Endothelial cell of umbilical vein (primary cell): ENCODE results near the gene STK24. TPM values are rescaled to one million over a fixed set of nuclear protein-coding genes. Genes with fewer than 3 reads are reported as not detected.

ENCODE experiments used
- BruUV-seq: library from RNA; stranded (reverse); fragments of 400-500 nt; replicated peaks from 2 replicates; lab custom pipeline; 2021; lab: Mats Ljungman, UMichigan
- CTCF ChIA-PET: fragments of 300-600, 350-600 bp; sonication (Branson Sonifier 250); formaldehyde crosslinking; loops from one replicate; lab custom pipeline; 2021; ENCODE audit warnings: antibody characterized with exemption, inconsistent platforms; lab: Charles Lee
- POLR2A ChIA-PET: fragments of 300-600, 350-600 bp; sonication (Branson Sonifier 250); formaldehyde crosslinking; loops from one replicate; lab custom pipeline; 2021; ENCODE audit warnings: antibody characterized with exemption, inconsistent platforms; lab: Charles Lee
- DNase-seq: peaks from one replicate; pipeline ENCODE4 v3.0.0-alpha.2; 2011; ENCODE audit warnings: low read depth, low spot score
- FAIRE-seq: peaks from 2 replicates; lab custom pipeline; 2011; peaks lifted over from hg19 to GRCh38; lab: Jason Lieb, UNC
- H2AFZ ChIP-seq: 2 replicates; pipeline ENCODE4 v1.6.0; 2012; ENCODE audit warnings: low read depth, low read length, control low read depth, inconsistent platforms
- H3K27ac ChIP-seq: 2 replicates; pipeline ENCODE4 v1.5.1; 2011; ENCODE audit warnings: low read depth, mild to moderate bottlenecking, control low read depth, low read length, moderate library complexity; ENCODE audit not compliant: insufficient read depth
- H3K27me3 ChIP-seq, 2 experiments: 2 replicates each; pipeline versions ENCODE4 v1.6.0 to v1.6.1; 2011; ENCODE audit warnings: low read length in 2 of 2, mixed read lengths in 1 of 2; ENCODE audit not compliant: control insufficient read depth in 2 of 2, insufficient read depth in 2 of 2
- H3K36me3 ChIP-seq, 2 experiments: 2 replicates in 1 of 2; 3 replicates in 1 of 2; pipeline ENCODE4 v1.5.1; 2011; ENCODE audit warnings: low read length in 2 of 2, mild to moderate bottlenecking in 1 of 2, moderate library complexity in 1 of 2; ENCODE audit not compliant: control insufficient read depth in 2 of 2, insufficient read depth in 2 of 2; ENCODE audit errors: extremely low read depth in 1 of 2
- H3K4me1 ChIP-seq: 3 replicates; pipeline ENCODE4 v1.5.1; 2011; ENCODE audit warnings: mild to moderate bottlenecking, low read length; ENCODE audit not compliant: control insufficient read depth, insufficient read depth; ENCODE audit errors: extremely low read depth
- H3K4me2 ChIP-seq: 2 replicates; pipeline ENCODE4 v1.6.1; 2011; ENCODE audit warnings: low read length, control low read depth, mixed read lengths; ENCODE audit not compliant: insufficient read depth
- H3K4me3 ChIP-seq, 3 experiments: fragments of 200-600 bp in 1 of 3; sonication (generic), shearing (Covaris generic) in 1 of 3; replicated peaks in 1 of 3; 2 replicates each; pipeline ENCODE4 v1.5.1; 2011 to 2016; ENCODE audit warnings: control low read depth in 3 of 3, low read length in 3 of 3, mild to moderate bottlenecking in 2 of 3, inconsistent platforms in 1 of 3, low read depth in 1 of 3, moderate library complexity in 1 of 3; ENCODE audit not compliant: insufficient read depth in 1 of 3
- H3K79me2 ChIP-seq: 2 replicates; pipeline ENCODE4 v1.6.0; 2012; ENCODE audit warnings: low read length, inconsistent platforms; ENCODE audit not compliant: control insufficient read depth, insufficient read depth
- H3K9ac ChIP-seq: replicated peaks from 2 replicates; pipeline ENCODE3; 2011; ENCODE audit warnings: low read length, control low read depth; ENCODE audit not compliant: insufficient read depth; ENCODE audit errors: extremely low read depth
- H3K9me1 ChIP-seq: replicated peaks from 3 replicates; pipeline ENCODE4 v1.6.0; 2011; ENCODE audit warnings: mild to moderate bottlenecking, low read length; ENCODE audit not compliant: control insufficient read depth, insufficient read depth; ENCODE audit errors: extremely low read depth
- H3K9me3 ChIP-seq: replicated peaks from 2 replicates; pipeline ENCODE4 v1.5.1; 2012; ENCODE audit warnings: low read length, inconsistent platforms; ENCODE audit not compliant: control insufficient read depth, insufficient read depth
- H4K20me1 ChIP-seq: replicated peaks from 2 replicates; pipeline ENCODE3; 2011; ENCODE audit warnings: mild to moderate bottlenecking, low read length; ENCODE audit not compliant: control insufficient read depth, insufficient read depth; ENCODE audit errors: extremely low read depth
- EZH2 ChIP-seq: IDR thresholded peaks from 2 replicates; pipeline ENCODE4 v1.6.1; 2012; ENCODE audit warnings: borderline replicate concordance, low read depth, mild to moderate bottlenecking, moderate library complexity, low read length, inconsistent platforms; ENCODE audit not compliant: severe bottlenecking
- FOS ChIP-seq: IDR thresholded peaks from 2 replicates; pipeline ENCODE4 v1.6.1; 2011; ENCODE audit warnings: mild to moderate bottlenecking, low read length, moderate library complexity, borderline replicate concordance; ENCODE audit not compliant: insufficient read depth
- GATA2 ChIP-seq: IDR thresholded peaks from 2 replicates; pipeline ENCODE4 v1.7.0; 2011; ENCODE audit warnings: low read depth, mild to moderate bottlenecking, moderate library complexity, mixed read lengths, low read length; ENCODE audit not compliant: insufficient read length, insufficient read depth
- JUN ChIP-seq: IDR thresholded peaks from 2 replicates; pipeline ENCODE4 v1.6.1; 2011; ENCODE audit warnings: borderline replicate concordance, low read depth; ENCODE audit not compliant: insufficient read length, insufficient read depth
- MYC ChIP-seq: IDR thresholded peaks from one replicate; pipeline ENCODE4 v1.6.1; 2011; ENCODE audit warnings: mild to moderate bottlenecking, low read depth, low read length
- POLR2A ChIP-seq: IDR thresholded peaks from 2 replicates; pipeline ENCODE4 v1.6.1; 2012; ENCODE audit warnings: low read depth, mild to moderate bottlenecking, control low read depth, low read length
- POLR2AphosphoS5 ChIP-seq: IDR thresholded peaks from 2 replicates; pipeline ENCODE4 v1.6.1; 2012; ENCODE audit warnings: low read depth, mild to moderate bottlenecking, control low read depth, low read length, moderate library complexity; ENCODE audit not compliant: insufficient read depth
- dilution Hi-C: fragments of 300-500 bp; cut with MboI; formaldehyde crosslinking; loops from one replicate; pipeline ENCODE4 v1.15.0; 2019; ENCODE audit warnings: low sequenced_read_pairs; ENCODE audit not compliant: extremely low pct_ligation_motif_present
- intact Hi-C: fragments of 100-400 bp; cut with micrococcal nuclease; formaldehyde crosslinking; loops from one replicate; pipeline ENCODE4 v1.10.0; 2022
- polyA plus RNA-seq, 4 experiments: library from polyadenylated mRNA; depleted of rRNA in 3 of 4; stranded (reverse) in 3 of 4; unstranded in 1 of 4; fragments of >200 nt; gene quantifications; 2 replicates each; pipeline versions ENCODE4 v1.2.1 to v1.2.3, GENCODE V29; 2011 to 2012; ENCODE audit warnings: missing spikeins in 1 of 4
- total RNA-seq: library from RNA; stranded (reverse); gene quantifications from 2 replicates; pipeline ENCODE4 v1.2.3, GENCODE V29; 2021
- TF ChIP-seq, protein P1 (sequence below), 2 donors: IDR thresholded peaks; 1 replicate in 1 of 2; 2 replicates in 1 of 2; pipeline ENCODE4 v1.5.1; 2011; ENCODE audit warnings: low read length in 2 of 2, mild to moderate bottlenecking in 2 of 2, moderate library complexity in 2 of 2, control low read depth in 1 of 2, inconsistent platforms in 1 of 2, low read depth in 1 of 2; ENCODE audit not compliant: insufficient read depth in 1 of 2; ENCODE audit errors: extremely low read depth in 1 of 2
- TF ChIP-seq, protein P2 (sequence below): IDR thresholded peaks from 2 replicates; pipeline ENCODE4 v1.6.1; 2011; ENCODE audit not compliant: insufficient read depth, insufficient read length

STK24 gene
- total and polyA plus RNA-seq, 2 donors (not counting 3 experiments of a cell fraction or from before 2014, with no cell fraction given) = 43.3 to 100 TPM

GRCh38 chr13:98427331-98427995, 149.4 kb downstream of the STK24 start:
- no peak overlapping the region for H3K4me3 ChIP-seq
- H4K20me1 ChIP-seq = no peaks in the 10 kb centered on the region
- FAIRE-seq (no peak), DNase-seq (no peak)
- ChIA-PET CTCF (no interaction called here), POLR2A (no interaction called here)
- H3K4me2 ChIP-seq = no peak overlapping the region
- H3K4me1 ChIP-seq = no peaks in the 10 kb centered on the region
- no peak overlapping the region for H3K27ac ChIP-seq
- dilution Hi-C loops = loop anchor here (25.0 kb wide), 1 partner anchor 235 kb away; no protein-coding TSS in a partner anchor
- no TSS peak for BruUV-seq
- no peaks in the 10 kb centered on the region for H3K9me1 ChIP-seq
- H3K9ac ChIP-seq = no peak overlapping the region
- no peak overlapping the region for H2AFZ ChIP-seq
- H3K27me3 ChIP-seq = no peaks in the 10 kb centered on the region
- intact Hi-C loops = no loop called here
- H3K79me2 ChIP-seq = no peaks in the 10 kb centered on the region
- H3K9me3 ChIP-seq = no peaks in the 10 kb centered on the region
- TF ChIP-seq, protein P1, sequence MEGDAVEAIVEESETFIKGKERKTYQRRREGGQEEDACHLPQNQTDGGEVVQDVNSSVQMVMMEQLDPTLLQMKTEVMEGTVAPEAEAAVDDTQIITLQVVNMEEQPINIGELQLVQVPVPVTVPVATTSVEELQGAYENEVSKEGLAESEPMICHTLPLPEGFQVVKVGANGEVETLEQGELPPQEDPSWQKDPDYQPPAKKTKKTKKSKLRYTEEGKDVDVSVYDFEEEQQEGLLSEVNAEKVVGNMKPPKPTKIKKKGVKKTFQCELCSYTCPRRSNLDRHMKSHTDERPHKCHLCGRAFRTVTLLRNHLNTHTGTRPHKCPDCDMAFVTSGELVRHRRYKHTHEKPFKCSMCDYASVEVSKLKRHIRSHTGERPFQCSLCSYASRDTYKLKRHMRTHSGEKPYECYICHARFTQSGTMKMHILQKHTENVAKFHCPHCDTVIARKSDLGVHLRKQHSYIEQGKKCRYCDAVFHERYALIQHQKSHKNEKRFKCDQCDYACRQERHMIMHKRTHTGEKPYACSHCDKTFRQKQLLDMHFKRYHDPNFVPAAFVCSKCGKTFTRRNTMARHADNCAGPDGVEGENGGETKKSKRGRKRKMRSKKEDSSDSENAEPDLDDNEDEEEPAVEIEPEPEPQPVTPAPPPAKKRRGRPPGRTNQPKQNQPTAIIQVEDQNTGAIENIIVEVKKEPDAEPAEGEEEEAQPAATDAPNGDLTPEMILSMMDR (IDR thresholded peaks at IDR 0.05; ENCODE audit: extremely low read depth in 1 of 2, insufficient read depth in 1 of 2, low read depth in 1 of 2, low read length in 2 of 2) = no peak
- no peak for TF ChIP-seq GATA2
- no peak for TF ChIP-seq JUN
- TF ChIP-seq, protein P2, sequence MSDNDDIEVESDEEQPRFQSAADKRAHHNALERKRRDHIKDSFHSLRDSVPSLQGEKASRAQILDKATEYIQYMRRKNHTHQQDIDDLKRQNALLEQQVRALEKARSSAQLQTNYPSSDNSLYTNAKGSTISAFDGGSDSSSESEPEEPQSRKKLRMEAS = no peak
- no peak for TF ChIP-seq MYC
- no peak for TF ChIP-seq POLR2AphosphoS5
- TF ChIP-seq FOS = no peak
- TF ChIP-seq POLR2A = no peak
- TF ChIP-seq EZH2 = no peak
- peaks cover 0 to 5% of the 10 kb centered on the region in 2 experiments for H3K36me3 ChIP-seq
